Tibial nerve (tissue), 4 donors: Measurements from ENCODE around the gene SLC16A11.

Experiments
- CTCF ChIP-seq, 5 experiments: fragments of 200-600 bp in 3 of 5; fragments of 450-650 bp in 2 of 5; sonication (generic) in 3 of 5; IDR thresholded peaks; one replicate each; pipeline ENCODE4 v1.5.1; 2016 to 2019; ENCODE audit warnings: antibody characterized with exemption in 5 of 5, mild to moderate bottlenecking in 3 of 5, moderate library complexity in 2 of 5
- EP300 ChIP-seq, 2 donors: sonication (generic); formaldehyde crosslinking; IDR thresholded peaks; one replicate each; pipeline ENCODE4 v1.6.1; 2017; ENCODE audit warnings: antibody characterized with exemption in 2 of 2, mild to moderate bottlenecking in 1 of 2
- POLR2A ChIP-seq, 2 donors: fragments of 450-650 bp; IDR thresholded peaks; one replicate each; pipeline ENCODE4 v1.6.1; 2017; ENCODE audit warnings: antibody characterized with exemption in 2 of 2, mild to moderate bottlenecking in 2 of 2, moderate library complexity in 2 of 2

- no peak for TF ChIP-seq EP300 (IDR thresholded peaks at IDR 0.05)
- no peak for TF ChIP-seq CTCF (IDR thresholded peaks at IDR 0.05)
- TF ChIP-seq POLR2A (IDR thresholded peaks at IDR 0.05) = no peak
Measured at GRCh38 chr17:6995500-6996255, 48.2 kb downstream of the SLC16A11 start, which contains the start of gene ALOX12.
